Measurements from ENCODE around the gene EXOC2.

Gene EXOC2

DNA sequence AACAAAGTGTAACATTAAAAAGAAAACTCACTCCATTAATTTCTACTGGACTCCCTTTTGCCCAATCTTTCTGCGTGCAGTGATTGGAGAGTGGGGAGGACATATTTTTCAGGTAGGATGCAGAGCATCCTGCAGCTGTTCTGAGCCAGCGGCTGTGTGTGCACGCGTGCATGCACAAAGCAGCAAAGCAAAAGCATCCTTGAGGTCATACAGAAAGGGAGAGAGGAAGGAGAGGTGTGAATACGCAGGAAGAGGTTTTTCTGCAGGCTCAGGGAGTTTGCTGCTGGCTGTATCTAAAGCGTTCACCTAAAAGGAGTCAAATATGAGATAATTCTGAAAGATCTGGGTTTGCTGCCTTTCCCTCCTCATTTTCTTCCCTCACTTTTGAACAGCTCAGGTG is 144.4 kb downstream of the EXOC2 start:
- in situ Hi-C loops (cut with HindIII; ENCODE audit: low sequenced_read_pairs) = no loop called here

DNA sequence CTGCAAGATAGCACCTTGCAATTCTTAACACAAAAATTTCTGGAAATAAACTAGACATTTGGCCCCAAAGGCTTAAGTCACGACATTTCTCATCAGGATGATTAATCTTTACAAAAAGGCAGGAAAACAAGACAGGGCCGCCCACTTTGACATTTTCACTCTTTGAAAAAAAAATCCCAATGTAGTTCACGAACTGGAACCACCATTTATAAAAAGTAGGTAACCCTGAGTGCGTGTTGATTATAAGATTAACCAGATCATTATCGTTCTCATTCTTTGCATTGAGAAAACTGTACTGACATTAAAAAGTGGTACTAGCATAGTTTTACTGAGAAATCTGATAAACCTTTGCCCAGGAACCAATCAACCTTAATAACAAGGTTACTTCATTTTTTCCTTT is 144.8 kb downstream of the EXOC2 start:
- in situ Hi-C loops (cut with HindIII; ENCODE audit: low sequenced_read_pairs) = no loop called here

DNA sequence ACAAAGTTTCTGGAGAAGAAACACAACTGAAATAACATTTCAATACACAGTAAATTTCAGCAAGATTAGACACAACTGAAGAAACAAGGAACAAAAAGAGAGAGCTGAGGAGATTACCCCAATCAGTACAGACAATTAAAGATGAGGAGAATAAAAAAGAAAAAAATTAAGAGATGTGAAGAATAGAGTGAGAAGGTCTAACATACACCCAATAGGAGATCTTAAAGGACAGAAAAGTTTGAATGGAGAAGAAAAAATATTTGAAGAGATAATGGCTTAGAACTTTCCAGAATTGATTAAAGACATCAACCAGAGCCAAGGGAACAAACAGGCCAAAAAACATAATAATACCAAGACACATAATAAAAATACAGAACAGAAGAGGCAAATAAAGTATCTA is 152.4 kb downstream of the EXOC2 start:
- in situ Hi-C loops (cut with HindIII; ENCODE audit: low sequenced_read_pairs) = no loop called here

DNA sequence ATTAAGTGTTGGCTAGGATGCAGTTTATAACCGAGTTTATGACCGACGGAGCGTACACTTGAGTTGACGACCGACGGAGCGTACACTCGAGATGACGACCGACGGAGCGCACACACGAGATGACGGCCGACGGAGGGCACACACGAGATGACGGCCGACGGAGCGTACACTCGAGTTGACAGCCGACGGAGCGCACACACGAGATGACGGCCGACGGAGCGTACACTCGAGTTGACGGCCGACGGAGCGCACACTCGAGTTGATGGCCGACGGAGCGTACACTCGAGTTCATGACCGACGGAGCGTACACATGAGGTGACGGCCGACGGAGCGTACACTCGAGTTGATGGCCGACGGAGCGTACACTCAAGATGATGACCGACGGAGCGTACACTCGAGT is 155.8 kb downstream of the EXOC2 start:
- in situ Hi-C loops (cut with HindIII; ENCODE audit: low sequenced_read_pairs) = no loop called here

DNA sequence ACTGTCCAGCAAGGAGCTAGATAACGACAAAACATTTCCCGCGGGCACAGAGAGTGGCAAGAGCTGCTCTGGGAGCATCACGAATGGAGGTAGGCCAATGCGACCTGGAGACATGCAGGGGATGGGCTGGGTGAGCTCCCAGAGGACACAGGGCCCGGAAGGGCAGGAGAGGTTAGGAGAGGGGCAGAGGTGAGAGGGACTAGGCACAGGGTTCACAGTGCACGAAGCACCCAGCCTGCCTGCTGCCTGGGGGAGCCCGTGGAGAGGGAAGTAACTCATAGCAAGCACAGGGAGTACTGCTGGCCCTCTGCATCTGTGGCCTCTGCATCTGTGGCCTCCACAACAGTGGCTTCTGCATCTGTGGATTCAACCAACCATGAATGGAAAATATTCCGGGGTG is 162.5 kb downstream of the EXOC2 start:
- in situ Hi-C loops (cut with HindIII; ENCODE audit: low sequenced_read_pairs) = no loop called here

DNA sequence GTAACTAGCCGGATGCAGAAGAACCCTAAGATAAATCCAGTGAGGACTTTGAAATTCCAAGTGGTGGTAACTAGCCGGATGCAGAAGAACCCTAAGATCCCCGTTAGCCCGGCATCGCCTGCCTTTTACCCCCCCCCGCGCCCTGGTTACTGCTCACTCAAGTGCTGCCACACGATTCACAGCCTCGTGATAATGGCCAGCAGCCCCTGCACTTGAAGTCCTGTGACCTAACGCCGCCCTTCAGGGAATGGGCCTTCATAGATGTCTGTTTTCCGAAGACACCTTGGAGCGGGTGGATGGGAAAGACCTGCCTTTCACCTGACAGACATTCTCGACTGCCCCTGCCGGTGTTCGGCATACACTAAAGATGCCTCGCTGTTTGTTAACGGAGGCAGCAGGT is 163.9 kb downstream of the EXOC2 start:
- in situ Hi-C loops (cut with HindIII; ENCODE audit: low sequenced_read_pairs) = loop anchor here (5.0 kb wide), 1 partner anchor 37 kb away; no protein-coding TSS in a partner anchor

DNA sequence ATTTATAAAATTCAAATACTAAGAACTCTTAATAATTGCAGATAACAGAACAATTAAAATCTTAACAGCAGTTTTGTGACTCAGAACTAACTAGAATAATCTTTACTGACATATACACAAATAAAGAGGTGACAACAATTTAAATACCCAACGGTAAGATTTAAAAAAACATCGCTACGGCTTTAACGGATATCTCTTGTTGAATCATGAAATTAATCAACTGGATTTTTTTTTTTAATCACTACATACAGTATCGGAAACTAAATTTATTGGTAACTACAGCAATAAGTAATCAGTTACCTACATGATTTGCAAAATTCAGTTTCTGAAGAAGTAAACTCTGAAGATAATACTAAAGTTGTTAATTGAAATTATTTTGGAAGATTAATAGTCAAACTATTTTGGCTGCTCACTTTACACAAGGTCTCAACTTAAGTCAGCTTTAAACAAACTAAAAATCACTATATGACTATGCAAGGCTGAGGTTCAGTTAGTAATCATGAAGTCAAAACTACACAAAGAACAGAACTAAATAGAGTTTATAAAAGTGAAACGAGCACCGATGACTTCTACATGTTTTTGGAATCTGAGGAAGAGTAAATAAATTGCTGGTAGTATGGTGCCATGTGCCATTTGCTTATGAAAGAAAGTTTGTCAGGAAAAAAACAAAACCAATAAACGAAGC is 164.8 kb downstream of the EXOC2 start:
- in situ Hi-C loops (cut with HindIII; ENCODE audit: low sequenced_read_pairs) = loop anchor here (5.0 kb wide), 1 partner anchor 36 kb away; no protein-coding TSS in a partner anchor

DNA sequence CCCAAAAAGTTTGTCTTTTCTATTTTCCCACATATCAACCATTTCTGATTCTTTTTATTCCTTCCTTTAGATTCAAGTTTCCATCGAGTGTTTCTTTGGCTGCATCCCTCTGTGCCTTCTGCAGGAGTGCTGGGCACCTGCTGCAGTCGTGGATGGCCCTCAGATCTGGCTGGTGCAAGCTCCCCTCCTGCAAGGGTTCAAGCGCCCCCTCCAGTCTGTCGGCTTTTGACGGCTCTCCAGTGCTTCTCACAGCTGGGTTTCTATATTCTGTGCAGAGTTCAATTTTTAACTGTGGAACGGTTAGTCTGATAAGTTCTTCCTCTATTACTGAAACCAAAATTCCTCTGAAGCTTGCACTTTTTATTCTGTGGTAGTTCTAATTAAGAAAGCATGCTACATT is 168.1 kb downstream of the EXOC2 start:
- in situ Hi-C loops (cut with HindIII; ENCODE audit: low sequenced_read_pairs) = loop anchor here (5.0 kb wide), 1 partner anchor 33 kb away; no protein-coding TSS in a partner anchor

DNA sequence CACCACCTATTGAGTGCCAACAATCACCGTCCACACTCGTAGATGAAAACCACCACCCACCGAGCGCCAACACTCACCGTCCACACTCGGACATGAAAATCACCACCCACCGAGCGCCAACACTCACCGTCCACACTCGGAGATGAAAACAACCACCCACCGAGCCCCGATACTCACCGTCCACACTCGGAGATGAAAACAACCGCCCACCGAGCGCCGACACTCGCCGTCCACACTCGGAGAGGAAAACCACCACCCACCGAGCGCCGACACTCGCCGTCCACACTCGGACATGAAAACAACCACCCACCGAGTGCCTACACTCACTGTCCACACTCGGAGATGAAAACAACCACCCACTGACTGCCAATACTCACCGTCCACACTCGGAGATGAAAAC is 172.1 kb downstream of the EXOC2 start:
- in situ Hi-C loops (cut with HindIII; ENCODE audit: low sequenced_read_pairs) = no loop called here

DNA sequence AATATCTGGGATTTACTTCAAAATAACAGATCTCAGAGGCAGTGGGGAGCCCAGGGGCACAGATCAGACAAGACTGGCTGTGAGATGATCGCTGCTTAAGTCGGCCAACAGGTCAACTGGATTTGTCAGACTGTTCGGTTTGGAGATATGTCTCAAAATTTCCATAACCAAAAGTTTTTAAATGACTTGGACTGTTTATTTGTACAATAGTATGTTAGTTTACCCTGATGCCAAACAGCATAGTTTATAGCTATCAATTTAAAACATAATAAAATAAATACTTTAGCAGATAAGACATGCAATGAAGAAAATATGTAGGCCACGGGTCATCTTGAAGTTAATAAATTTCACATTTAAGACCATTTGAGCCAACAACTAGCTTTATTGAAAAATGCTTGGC is 174.7 kb downstream of the EXOC2 start:
- in situ Hi-C loops (cut with HindIII; ENCODE audit: low sequenced_read_pairs) = no loop called here

DNA sequence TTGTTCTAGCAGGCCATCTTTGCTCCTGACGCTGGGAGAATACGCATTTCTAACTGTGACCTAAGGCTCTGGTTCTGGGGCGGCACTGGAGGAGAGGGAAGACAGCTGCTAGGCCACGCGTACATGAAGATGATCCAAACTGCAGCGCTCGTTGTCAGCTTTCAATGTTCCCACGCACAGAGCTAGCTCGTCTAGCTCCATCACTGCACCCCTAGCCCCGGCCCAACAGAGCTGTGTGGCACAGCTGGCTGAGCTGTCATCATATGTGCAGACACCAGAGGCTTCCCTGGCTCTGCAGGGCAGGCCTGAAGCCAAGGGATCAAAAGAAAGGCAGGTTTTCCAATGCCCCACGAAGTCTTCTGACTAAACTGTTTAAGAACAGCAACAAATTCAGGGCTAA is 176.7 kb downstream of the EXOC2 start:
- in situ Hi-C loops (cut with HindIII; ENCODE audit: low sequenced_read_pairs) = no loop called here

DNA sequence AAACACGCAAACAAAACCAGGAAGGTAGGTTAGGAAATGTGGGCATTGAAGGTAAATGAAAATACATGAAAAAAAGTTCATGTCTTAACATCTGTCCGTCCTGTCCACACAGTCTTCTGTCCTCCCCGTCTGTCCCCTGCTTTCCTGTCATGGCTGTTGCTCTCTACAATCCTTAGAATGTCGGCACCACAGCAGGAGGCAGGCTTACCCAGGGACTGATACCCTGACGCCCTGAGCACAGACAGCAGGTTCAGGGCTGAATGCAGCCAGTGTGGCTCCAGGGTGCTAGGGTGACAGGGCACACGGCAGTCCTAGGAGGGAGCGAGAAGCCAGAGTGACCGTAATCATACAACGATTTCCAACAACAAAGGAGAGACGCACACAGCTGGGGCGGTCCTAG is 177.7 kb downstream of the EXOC2 start:
- in situ Hi-C loops (cut with HindIII; ENCODE audit: low sequenced_read_pairs) = no loop called here

DNA sequence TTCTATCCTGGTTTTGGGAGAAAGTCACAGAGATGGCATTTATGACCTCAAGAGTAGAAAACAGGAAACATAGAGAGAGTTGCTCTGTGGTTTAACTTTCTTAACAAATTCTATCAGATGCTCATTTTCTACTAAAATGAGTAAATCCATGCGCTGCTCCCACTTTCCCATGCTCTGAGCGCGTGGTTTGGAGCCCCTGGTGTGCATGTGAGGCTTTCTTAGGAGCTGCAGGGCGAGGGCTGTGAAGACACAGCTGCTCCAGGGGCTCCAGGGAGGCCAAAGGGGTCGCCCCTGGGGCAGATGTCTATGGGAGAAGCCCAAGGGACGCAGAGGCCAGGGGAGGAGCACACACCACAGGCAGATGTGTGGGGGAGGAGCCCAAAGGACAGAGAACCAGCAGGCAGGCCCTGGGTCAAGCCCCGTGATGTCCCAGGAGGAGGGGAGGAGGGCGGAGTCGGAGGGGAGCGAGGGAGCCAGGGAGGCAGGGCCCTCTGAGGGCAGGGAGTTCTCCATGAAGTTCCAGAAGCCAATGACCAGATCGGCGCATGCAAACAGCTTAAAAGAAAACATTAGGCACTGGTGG is 178.5 kb downstream of the EXOC2 start:
- in situ Hi-C loops (cut with HindIII; ENCODE audit: low sequenced_read_pairs) = no loop called here

DNA sequence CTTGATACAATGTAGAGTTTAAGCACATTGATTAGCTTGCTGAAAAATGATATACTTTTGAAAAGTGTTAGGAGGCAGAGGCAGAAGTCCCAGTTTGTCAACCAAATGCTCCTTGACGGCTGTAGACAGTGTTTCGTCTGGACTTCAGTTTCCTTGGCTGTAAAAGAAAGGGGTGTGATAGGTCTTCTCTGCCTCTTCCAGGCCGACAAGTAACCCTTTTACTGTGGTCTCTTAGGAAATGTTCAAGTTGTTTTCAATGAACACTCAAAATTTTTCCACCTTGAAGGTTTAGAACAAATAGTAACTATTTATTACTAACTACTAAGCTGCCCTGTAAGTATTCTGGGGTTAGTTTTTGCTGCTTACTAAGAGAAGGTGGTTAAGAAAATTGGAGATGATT is 179.0 kb downstream of the EXOC2 start:
- in situ Hi-C loops (cut with HindIII; ENCODE audit: low sequenced_read_pairs) = no loop called here

DNA sequence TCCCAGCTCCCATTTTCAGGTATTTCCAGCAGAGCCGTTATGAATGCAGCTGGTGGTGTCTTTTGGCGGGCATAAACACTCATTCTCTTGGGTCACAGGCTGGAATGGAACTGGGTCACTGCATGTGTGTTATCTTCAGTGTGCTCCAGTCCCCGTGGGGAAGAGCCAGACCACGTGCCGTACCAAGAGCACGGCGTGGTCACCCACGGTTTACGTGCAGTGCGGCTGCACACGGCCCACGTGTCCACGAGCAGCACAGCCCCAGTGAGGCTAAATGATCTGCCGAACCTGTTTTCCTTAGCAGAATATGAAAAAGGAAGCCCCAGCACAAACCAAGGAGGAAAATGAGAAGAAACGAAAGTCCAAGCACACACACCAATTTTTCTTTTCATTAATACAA is 179.9 kb downstream of the EXOC2 start:
- in situ Hi-C loops (cut with HindIII; ENCODE audit: low sequenced_read_pairs) = no loop called here

DNA sequence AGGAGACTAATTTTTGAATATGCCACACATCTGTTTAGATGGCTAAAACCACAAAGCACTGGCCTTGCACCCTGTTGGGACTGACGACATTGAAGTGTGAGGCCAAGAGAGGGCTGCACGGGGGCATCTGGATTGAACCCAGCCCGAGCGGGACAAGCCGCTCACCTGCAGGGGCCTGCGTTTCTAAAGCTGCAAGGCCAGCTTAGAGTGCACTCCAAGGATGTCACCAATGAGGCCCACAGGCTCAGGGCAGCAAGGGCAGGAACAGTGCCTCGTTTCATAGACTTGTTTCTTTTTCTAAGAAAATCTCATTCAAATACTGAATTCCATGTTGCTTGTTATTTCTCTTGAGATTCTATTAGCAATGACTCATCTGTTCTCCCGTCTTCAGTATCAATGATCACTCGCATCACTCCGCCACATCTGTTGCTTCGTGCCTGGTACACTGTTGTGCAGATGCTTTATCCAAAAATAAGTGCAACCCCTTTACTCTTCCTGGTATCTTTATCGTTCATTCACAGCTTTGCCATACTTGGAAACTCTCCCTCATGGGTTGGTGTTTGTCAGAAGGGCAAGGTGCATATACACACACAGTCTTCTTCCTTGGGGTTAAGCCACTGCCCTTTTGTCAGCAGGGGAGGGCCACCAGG is 181.3 kb downstream of the EXOC2 start:
- in situ Hi-C loops (cut with HindIII; ENCODE audit: low sequenced_read_pairs) = no loop called here

DNA sequence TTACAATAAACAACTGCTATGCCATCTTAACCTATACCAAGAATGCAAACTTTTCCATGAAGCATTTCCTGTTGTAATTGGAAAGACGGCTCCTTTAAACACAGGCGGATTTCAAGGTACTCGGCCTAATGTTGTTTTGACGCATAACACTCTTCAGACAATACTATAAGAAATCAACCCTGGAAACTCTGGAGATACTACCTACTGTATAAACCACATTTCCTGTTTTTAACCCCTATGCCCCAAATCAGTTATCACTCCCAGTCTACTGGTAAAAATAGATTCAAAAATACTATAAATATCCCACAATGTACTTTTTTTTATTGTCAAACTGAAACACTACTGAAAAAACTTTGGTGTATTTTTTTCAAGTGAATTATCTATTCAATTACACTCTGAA is 183.3 kb downstream of the EXOC2 start:
- in situ Hi-C loops (cut with HindIII; ENCODE audit: low sequenced_read_pairs) = no loop called here

DNA sequence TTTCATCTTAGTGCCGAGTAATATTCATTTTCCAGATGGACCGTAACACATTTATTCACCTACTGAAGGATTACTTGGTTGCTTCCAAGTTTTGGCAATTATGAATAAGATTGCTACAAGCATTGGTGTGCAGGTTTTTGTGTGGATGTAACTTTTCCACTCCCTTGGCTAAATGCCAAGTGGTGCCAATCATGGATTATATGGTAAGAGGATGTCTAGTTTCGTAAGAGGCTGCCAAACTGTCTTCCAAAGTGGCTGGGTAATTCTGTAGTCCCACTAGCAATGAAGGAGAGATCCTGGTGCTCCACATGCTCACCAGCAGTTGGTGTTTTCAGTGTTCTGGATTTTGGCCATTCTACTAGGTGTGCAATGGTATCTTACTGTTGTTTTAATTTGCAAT is 184.3 kb downstream of the EXOC2 start:
- in situ Hi-C loops (cut with HindIII; ENCODE audit: low sequenced_read_pairs) = no loop called here

DNA sequence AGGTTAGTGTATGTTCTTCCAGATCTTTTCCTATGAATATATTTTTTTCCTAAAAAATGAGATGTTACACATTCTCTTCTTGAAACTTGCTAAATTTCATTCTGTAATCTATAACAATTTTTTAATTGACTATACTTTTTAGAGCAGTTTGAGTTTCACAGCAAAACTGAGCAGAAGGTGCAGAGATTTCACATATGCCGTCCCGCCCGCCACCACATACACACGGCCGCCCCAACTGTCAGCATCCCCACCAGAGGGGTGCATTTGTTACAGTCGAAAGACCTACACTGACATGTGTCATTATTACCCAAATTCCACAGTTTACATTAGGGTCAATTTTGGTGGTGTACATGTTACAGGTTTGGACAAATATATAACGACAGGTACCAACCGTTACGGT is 184.9 kb downstream of the EXOC2 start:
- in situ Hi-C loops (cut with HindIII; ENCODE audit: low sequenced_read_pairs) = no loop called here

DNA sequence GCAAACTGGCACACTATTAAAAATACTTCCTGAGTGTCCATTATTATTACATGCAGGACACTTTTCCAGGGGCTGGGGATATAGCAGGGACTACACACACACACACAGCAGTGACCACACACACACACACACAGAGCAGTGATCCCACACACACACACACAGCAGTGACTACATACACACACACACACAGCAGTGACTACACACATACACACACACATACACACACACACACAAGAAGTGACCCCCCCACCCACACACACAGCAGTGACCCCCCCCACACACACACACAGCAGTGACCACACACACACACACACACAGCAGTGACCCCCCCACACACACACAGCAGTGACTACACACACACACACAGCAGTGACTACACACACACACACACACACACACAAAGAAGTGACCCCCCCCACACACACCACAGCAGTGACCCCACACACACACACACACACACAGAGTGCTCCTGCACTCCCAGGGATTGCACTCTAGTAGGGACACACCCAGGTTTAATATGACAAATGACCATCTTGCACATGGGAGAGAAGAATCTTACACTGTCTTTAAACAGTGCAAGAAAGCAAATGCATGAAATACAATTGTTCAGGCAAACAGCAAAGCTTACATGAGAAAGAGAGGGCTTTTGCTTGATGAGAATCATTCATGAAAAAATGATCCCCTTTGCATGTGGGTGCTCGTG is 185.9 kb downstream of the EXOC2 start:
- in situ Hi-C loops (cut with HindIII; ENCODE audit: low sequenced_read_pairs) = no loop called here

DNA sequence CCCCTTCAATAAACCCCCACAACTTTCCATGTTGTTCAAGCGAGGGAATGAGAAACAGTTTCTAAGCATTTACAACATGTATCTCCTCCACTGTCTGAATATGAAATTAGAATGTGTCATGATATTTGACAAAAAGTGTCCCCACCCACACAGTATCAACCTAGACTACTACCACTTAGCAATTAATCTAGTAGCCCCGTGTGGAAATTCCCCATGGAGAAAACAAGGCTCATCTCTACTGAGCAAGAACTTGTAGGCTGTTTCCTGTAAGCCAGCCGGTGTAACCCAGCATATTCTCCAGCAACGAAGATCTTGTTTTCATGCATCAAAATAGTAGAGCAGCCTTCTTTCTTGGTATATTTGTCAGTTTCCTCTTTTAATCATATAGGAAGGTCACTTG is 186.4 kb downstream of the EXOC2 start:
- in situ Hi-C loops (cut with HindIII; ENCODE audit: low sequenced_read_pairs) = no loop called here

DNA sequence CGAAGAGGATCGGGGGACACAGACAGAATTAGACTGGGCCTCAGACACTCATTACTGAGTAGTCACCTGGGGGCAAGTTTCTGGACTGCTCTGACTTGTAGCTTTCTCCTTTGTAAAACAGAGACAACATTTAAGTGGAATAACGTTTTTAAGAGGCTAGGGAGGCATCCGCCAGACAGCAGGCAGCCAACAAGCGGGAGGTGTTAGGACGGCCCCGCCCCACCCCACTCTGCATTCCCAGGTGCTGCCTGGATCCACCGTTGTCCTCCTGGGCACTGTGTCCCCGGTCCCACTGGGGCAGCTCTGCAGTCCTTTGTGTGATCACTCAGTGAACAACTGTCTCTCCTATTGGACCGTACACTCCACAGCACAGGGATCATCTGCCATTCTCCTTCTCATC is 187.6 kb downstream of the EXOC2 start:
- in situ Hi-C loops (cut with HindIII; ENCODE audit: low sequenced_read_pairs) = no loop called here
